HEK293 (cell line): Measurements from ENCODE around the gene NDUFV2.

Experiments
- GFI1B ChIP-seq: fragments of 450-650 bp; formaldehyde crosslinking; IDR thresholded peaks from 2 replicates; pipeline ENCODE4 v1.5.1; 2016; ENCODE audit warnings: missing biosample characterization, missing genetic modification characterization
- GLIS1 ChIP-seq: fragments of 450-650 bp; formaldehyde crosslinking; IDR thresholded peaks from 2 replicates; pipeline ENCODE4 v1.5.1; 2016; ENCODE audit warnings: missing biosample characterization, missing genetic modification characterization
- PRDM10 ChIP-seq: fragments of 450-650 bp; formaldehyde crosslinking; IDR thresholded peaks from 2 replicates; pipeline ENCODE4 v1.5.1; 2016; ENCODE audit warnings: missing biosample characterization, missing genetic modification characterization
- SALL2 ChIP-seq: fragments of 450-650 bp; formaldehyde crosslinking; IDR thresholded peaks from 2 replicates; pipeline ENCODE4 v1.5.0; 2017; ENCODE audit warnings: missing biosample characterization, mild to moderate bottlenecking, missing genetic modification characterization, borderline replicate concordance
- ZBTB49 ChIP-seq: fragments of 450-650 bp; formaldehyde crosslinking; IDR thresholded peaks from 2 replicates; pipeline ENCODE4 v1.5.1; 2016; ENCODE audit warnings: missing biosample characterization, missing genetic modification characterization, low read depth
- ZBTB7A ChIP-seq: fragments of 450-650 bp; formaldehyde crosslinking; IDR thresholded peaks from 2 replicates; pipeline ENCODE4 v1.5.1; 2016; ENCODE audit warnings: low read depth, missing biosample characterization, missing genetic modification characterization
- ZNF18 ChIP-seq: fragments of 450-650 bp; formaldehyde crosslinking; IDR thresholded peaks from 2 replicates; pipeline ENCODE4 v1.5.1; 2016; ENCODE audit warnings: missing biosample characterization, missing genetic modification characterization
- ZNF2 ChIP-seq: fragments of 450-650 bp; formaldehyde crosslinking; IDR thresholded peaks from 2 replicates; pipeline ENCODE4 v1.5.1; 2016; ENCODE audit warnings: missing biosample characterization, missing genetic modification characterization
- ZNF292 ChIP-seq: fragments of 450-650 bp; formaldehyde crosslinking; IDR thresholded peaks from 2 replicates; pipeline ENCODE4 v1.5.1; 2016; ENCODE audit warnings: low read depth, missing biosample characterization, missing genetic modification characterization, borderline replicate concordance
- ZNF341 ChIP-seq: fragments of 450-650 bp; formaldehyde crosslinking; IDR thresholded peaks from 2 replicates; pipeline ENCODE4; 2016; ENCODE audit warnings: low read depth, missing biosample characterization, missing genetic modification characterization
- ZNF37A ChIP-seq: fragments of 450-650 bp; IDR thresholded peaks from 2 replicates; pipeline ENCODE4 v1.5.1; 2018; ENCODE audit warnings: missing biosample characterization, missing genetic modification characterization
- ZNF394 ChIP-seq: fragments of 450-650 bp; formaldehyde crosslinking; IDR thresholded peaks from 2 replicates; pipeline ENCODE4 v1.5.1; 2016; ENCODE audit warnings: missing biosample characterization, missing genetic modification characterization, mild to moderate bottlenecking, moderate library complexity, borderline replicate concordance
- ZNF449 ChIP-seq: fragments of 450-650 bp; formaldehyde crosslinking; IDR thresholded peaks from 2 replicates; pipeline ENCODE4 v1.5.1; 2017; ENCODE audit warnings: missing biosample characterization, mild to moderate bottlenecking, missing genetic modification characterization, moderate library complexity
- ZNF510 ChIP-seq: fragments of 450-650 bp; formaldehyde crosslinking; IDR thresholded peaks from 2 replicates; pipeline ENCODE4 v1.5.1; 2018; ENCODE audit warnings: mild to moderate bottlenecking, missing genetic modification characterization, missing biosample characterization; ENCODE audit not compliant: insufficient replicate concordance
- ZNF596 ChIP-seq: fragments of 450-650 bp; IDR thresholded peaks from 2 replicates; pipeline ENCODE4 v1.5.0; 2018; ENCODE audit warnings: missing biosample characterization, mild to moderate bottlenecking, missing genetic modification characterization, moderate library complexity
- ZNF610 ChIP-seq: fragments of 450-650 bp; formaldehyde crosslinking; IDR thresholded peaks from 2 replicates; pipeline ENCODE4 v1.5.1; 2016; ENCODE audit warnings: missing biosample characterization, missing genetic modification characterization, borderline replicate concordance
- ZNF621 ChIP-seq: fragments of 450-650 bp; formaldehyde crosslinking; IDR thresholded peaks from 2 replicates; pipeline ENCODE4 v1.5.1; 2017; ENCODE audit warnings: missing biosample characterization, missing genetic modification characterization
- ZNF629 ChIP-seq: fragments of 450-650 bp; formaldehyde crosslinking; IDR thresholded peaks from 2 replicates; pipeline ENCODE4 v1.5.1; 2017; ENCODE audit warnings: missing biosample characterization, missing genetic modification characterization
- ZNF660 ChIP-seq: fragments of 450-650 bp; IDR thresholded peaks from 2 replicates; pipeline ENCODE4 v1.5.1; 2018; ENCODE audit warnings: missing biosample characterization, mild to moderate bottlenecking, missing genetic modification characterization
- ZNF791 ChIP-seq: fragments of 450-650 bp; formaldehyde crosslinking; IDR thresholded peaks from 2 replicates; pipeline ENCODE4 v1.5.1; 2016; ENCODE audit warnings: missing biosample characterization, missing genetic modification characterization
- ZNF792 ChIP-seq: fragments of 450-650 bp; formaldehyde crosslinking; IDR thresholded peaks from 2 replicates; pipeline ENCODE4 v1.5.1; 2016; ENCODE audit warnings: missing biosample characterization, missing genetic modification characterization
- ZNF837 ChIP-seq: fragments of 450-650 bp; formaldehyde crosslinking; IDR thresholded peaks from 2 replicates; pipeline ENCODE4 v1.5.1; 2016; ENCODE audit warnings: missing biosample characterization, missing genetic modification characterization
- ZXDB ChIP-seq: fragments of 450-650 bp; formaldehyde crosslinking; IDR thresholded peaks from 2 replicates; pipeline ENCODE4 v1.5.1; 2016; ENCODE audit warnings: missing biosample characterization, missing genetic modification characterization
- TF ChIP-seq, protein P1 (sequence below): fragments of 450-650 bp; formaldehyde crosslinking; IDR thresholded peaks from 2 replicates; pipeline ENCODE4 v1.5.1; 2017; ENCODE audit warnings: missing biosample characterization, missing genetic modification characterization
- TF ChIP-seq, protein P2 (sequence below): fragments of 450-650 bp; formaldehyde crosslinking; IDR thresholded peaks from 2 replicates; pipeline ENCODE4 v1.5.1; 2017; ENCODE audit warnings: missing biosample characterization, missing genetic modification characterization
- TF ChIP-seq, protein P3 (sequence below): fragments of 450-650 bp; formaldehyde crosslinking; IDR thresholded peaks from 2 replicates; pipeline ENCODE4 v1.5.1; 2016; ENCODE audit warnings: missing biosample characterization, missing genetic modification characterization

NDUFV2 gene

DNA sequence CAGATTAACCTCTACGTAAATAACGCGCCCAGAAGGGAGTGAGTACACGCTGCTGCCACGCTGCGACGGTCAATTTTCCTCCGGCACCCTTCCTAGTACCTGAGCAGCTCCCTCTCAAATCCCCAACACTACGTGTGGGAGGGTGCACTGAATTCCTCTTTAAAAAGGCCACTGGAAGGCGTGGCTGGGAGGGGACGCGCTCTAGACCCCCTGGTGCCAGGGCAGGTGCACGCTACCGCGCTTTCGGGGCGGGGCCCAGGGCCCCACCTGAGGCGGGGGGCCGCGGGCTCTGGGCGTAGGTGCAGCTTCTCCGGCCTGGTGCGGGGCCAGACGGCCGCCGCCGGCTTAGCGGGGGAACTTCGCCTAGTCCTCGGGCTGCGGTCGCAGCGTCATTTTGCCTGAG, 33.4 kb downstream of the NDUFV2 start (continued):
- no peak for TF ChIP-seq ZNF292 (tag by site-specific recombination)
- no peak for TF ChIP-seq ZNF610 (tag by site-specific recombination)
- TF ChIP-seq, protein P1, sequence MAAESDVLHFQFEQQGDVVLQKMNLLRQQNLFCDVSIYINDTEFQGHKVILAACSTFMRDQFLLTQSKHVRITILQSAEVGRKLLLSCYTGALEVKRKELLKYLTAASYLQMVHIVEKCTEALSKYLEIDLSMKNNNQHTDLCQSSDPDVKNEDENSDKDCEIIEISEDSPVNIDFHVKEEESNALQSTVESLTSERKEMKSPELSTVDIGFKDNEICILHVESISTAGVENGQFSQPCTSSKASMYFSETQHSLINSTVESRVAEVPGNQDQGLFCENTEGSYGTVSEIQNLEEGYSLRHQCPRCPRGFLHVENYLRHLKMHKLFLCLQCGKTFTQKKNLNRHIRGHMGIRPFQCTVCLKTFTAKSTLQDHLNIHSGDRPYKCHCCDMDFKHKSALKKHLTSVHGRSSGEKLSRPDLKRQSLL (tag by site-specific recombination): no peak
- no peak for TF ChIP-seq ZNF596 (tag by site-specific recombination)
- TF ChIP-seq ZNF660 (tag by site-specific recombination): no peak
- no peak for TF ChIP-seq ZNF621 (tag by site-specific recombination)
- no peak for TF ChIP-seq ZBTB49 (tag by site-specific recombination)
- TF ChIP-seq ZNF792 (tag by site-specific recombination): no peak
- TF ChIP-seq GLIS1 (tag by site-specific recombination): peak; percentile 92
- no peak; the same call in 1 of the 2 replicates for TF ChIP-seq ZBTB7A
- peak; percentile 67; the same call in 1 of the 2 replicates for TF ChIP-seq ZNF394 (tag by site-specific recombination)
- TF ChIP-seq ZNF2 (tag by site-specific recombination): no peak
- no peak for TF ChIP-seq GFI1B (tag by site-specific recombination)
- TF ChIP-seq SALL2 (tag by site-specific recombination): no peak
- TF ChIP-seq ZNF37A (tag by site-specific recombination): no peak
- no peak for TF ChIP-seq PRDM10 (tag by site-specific recombination)
- TF ChIP-seq, protein P2, sequence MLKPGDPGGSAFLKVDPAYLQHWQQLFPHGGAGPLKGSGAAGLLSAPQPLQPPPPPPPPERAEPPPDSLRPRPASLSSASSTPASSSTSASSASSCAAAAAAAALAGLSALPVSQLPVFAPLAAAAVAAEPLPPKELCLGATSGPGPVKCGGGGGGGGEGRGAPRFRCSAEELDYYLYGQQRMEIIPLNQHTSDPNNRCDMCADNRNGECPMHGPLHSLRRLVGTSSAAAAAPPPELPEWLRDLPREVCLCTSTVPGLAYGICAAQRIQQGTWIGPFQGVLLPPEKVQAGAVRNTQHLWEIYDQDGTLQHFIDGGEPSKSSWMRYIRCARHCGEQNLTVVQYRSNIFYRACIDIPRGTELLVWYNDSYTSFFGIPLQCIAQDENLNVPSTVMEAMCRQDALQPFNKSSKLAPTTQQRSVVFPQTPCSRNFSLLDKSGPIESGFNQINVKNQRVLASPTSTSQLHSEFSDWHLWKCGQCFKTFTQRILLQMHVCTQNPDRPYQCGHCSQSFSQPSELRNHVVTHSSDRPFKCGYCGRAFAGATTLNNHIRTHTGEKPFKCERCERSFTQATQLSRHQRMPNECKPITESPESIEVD: no peak
- TF ChIP-seq ZXDB: no peak
- TF ChIP-seq ZNF791 (tag by site-specific recombination): no peak
- no peak for TF ChIP-seq ZNF18 (tag by site-specific recombination)
- no peak for TF ChIP-seq ZNF837 (tag by site-specific recombination)
- no peak for TF ChIP-seq ZNF510 (tag by site-specific recombination)
- TF ChIP-seq ZNF629: no peak
- TF ChIP-seq, protein P3, sequence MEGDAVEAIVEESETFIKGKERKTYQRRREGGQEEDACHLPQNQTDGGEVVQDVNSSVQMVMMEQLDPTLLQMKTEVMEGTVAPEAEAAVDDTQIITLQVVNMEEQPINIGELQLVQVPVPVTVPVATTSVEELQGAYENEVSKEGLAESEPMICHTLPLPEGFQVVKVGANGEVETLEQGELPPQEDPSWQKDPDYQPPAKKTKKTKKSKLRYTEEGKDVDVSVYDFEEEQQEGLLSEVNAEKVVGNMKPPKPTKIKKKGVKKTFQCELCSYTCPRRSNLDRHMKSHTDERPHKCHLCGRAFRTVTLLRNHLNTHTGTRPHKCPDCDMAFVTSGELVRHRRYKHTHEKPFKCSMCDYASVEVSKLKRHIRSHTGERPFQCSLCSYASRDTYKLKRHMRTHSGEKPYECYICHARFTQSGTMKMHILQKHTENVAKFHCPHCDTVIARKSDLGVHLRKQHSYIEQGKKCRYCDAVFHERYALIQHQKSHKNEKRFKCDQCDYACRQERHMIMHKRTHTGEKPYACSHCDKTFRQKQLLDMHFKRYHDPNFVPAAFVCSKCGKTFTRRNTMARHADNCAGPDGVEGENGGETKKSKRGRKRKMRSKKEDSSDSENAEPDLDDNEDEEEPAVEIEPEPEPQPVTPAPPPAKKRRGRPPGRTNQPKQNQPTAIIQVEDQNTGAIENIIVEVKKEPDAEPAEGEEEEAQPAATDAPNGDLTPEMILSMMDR (tag by site-specific recombination): 0 out of 2 replicates have a peak, but pooled peaks have one; percentile 1
- no peak for TF ChIP-seq ZNF341 (tag by site-specific recombination)
- no peak for TF ChIP-seq ZNF449 (tag by site-specific recombination)
